Measurements from ENCODE around the gene SELENOV. TPM values are rescaled to one million over a fixed set of nuclear protein-coding genes. Genes with fewer than 3 reads are reported as not detected.

Gene SELENOV
- total RNA-seq, 1 donor = not detected

- DNase-seq (ENCODE audit: low read depth) = peak; percentile 94
- peak within 1 kb of the TSS; percentile 93 for H3K4me3 ChIP-seq (ENCODE audit: low read depth, low read length)
- TF ChIP-seq, protein P1, sequence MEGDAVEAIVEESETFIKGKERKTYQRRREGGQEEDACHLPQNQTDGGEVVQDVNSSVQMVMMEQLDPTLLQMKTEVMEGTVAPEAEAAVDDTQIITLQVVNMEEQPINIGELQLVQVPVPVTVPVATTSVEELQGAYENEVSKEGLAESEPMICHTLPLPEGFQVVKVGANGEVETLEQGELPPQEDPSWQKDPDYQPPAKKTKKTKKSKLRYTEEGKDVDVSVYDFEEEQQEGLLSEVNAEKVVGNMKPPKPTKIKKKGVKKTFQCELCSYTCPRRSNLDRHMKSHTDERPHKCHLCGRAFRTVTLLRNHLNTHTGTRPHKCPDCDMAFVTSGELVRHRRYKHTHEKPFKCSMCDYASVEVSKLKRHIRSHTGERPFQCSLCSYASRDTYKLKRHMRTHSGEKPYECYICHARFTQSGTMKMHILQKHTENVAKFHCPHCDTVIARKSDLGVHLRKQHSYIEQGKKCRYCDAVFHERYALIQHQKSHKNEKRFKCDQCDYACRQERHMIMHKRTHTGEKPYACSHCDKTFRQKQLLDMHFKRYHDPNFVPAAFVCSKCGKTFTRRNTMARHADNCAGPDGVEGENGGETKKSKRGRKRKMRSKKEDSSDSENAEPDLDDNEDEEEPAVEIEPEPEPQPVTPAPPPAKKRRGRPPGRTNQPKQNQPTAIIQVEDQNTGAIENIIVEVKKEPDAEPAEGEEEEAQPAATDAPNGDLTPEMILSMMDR (IDR thresholded peaks at IDR 0.05; ENCODE audit: insufficient read depth, low read depth, low read length) = no peak
Observed at GRCh38 chr19:39480337-39481228, 34.4 kb upstream of the SELENOV start, which contains the start of gene TIMM50. TSS of gene TIMM50 (plus strand) at chr19:39480838. CDS start at chr19:39480854, 16 bp downstream.

DNA sequence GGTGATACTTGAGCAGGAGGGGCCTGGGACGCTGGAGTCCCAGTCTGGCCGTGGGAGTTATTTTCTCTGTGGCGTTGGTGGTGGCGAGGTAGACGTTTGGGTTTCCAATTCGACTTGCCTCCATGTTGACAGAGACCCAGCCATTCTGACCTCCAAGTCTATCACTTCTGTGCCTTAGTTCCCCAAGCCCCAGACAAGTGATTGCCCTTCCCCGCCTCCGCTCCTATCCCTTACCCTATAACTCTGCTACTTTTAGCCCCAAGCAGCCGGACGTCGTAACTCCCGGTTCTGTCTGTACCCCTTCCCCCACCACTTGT, 33.8 kb upstream of the SELENOV start:
- peak overlapping the region; percentile 93 for H3K4me3 ChIP-seq (ENCODE audit: low read depth, low read length)
- DNase-seq (ENCODE audit: low read depth) = peak; percentile 7
- TF ChIP-seq, protein P1 (IDR thresholded peaks at IDR 0.05; ENCODE audit: insufficient read depth, low read depth, low read length) = no peak

GRCh38 chr19:39481676-39482075, 33.3 kb upstream of the SELENOV start:
- DNase-seq (ENCODE audit: low read depth) = no peak
- TF ChIP-seq, protein P1 (IDR thresholded peaks at IDR 0.05; ENCODE audit: insufficient read depth, low read depth, low read length) = no peak
- H3K4me3 ChIP-seq (ENCODE audit: low read depth, low read length) = peak overlapping the region; percentile 93

GRCh38 chr19:39483141-39483540, 31.8 kb upstream of the SELENOV start:
- H3K4me3 ChIP-seq (ENCODE audit: low read depth, low read length) = no peak overlapping the region
- TF ChIP-seq, protein P1 (IDR thresholded peaks at IDR 0.05; ENCODE audit: insufficient read depth, low read depth, low read length) = no peak
- no peak for DNase-seq (ENCODE audit: low read depth)

DNA sequence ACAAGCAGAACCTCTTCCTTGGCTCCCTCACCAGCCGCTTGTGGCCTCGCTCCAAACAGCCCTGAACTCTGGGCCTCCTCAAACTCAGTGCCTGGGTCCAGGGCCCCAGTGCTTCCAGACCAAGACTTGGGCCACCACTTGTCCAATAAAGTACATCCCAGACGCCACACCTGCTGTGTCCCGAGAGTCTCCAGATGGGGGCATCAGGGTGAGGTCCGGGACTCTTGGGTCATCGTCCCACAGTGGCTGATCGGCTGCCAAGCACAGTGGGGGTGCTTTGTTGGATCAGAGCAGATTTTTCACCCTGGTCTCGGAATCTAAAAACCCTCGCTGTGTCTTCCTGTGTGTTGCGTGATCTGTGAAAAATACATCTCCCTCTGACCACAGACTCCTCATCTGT, 25.2 kb upstream of the SELENOV start:
- H3K4me3 ChIP-seq (ENCODE audit: low read depth, low read length) = no peak overlapping the region
- TF ChIP-seq, protein P1 (IDR thresholded peaks at IDR 0.05; ENCODE audit: insufficient read depth, low read depth, low read length) = no peak
- DNase-seq (ENCODE audit: low read depth) = no peak

DNA sequence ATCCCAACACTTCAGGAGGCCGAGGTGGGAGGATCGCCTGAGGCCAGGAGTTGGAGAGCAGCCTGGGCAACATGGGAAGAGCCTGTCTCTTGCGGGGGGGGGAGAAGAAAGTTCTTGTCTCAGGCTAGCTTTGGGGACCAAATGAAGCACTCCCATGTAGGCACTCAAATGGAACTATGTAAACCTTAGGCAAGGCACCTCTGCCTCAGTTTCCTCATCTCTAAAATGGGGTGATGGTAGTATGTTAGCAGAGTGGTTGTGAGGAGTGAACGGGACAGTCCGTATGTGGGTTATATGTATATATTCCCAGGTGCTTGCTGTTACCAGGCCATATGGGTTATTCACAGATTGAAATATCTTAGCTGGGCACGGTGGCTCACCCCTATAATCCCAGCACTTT, 22.7 kb upstream of the SELENOV start:
- no peak overlapping the region for H3K4me3 ChIP-seq (ENCODE audit: low read depth, low read length)
- TF ChIP-seq, protein P1 (IDR thresholded peaks at IDR 0.05; ENCODE audit: insufficient read depth, low read depth, low read length) = no peak
- no peak for DNase-seq (ENCODE audit: low read depth)

Measured in fibroblast of villous mesenchyme (primary cell).